AG04449 (cell line): ENCODE results near the gene POTEE.
"Not testable (repeated sequence)": the region's sequence is repeated elsewhere in the genome, so short reads cannot be mapped to it uniquely, and the experiment has no call there.

Source experiments
- CTCF ChIA-PET: fragments of 350-600 bp; formaldehyde crosslinking; extraction: SDS; loops from one replicate; lab custom pipeline; 2021; ENCODE audit warnings: antibody characterized with exemption; lab: Yijun Ruan, JAX
- POLR2A ChIA-PET: fragments of 400-600, 350-600 bp; formaldehyde crosslinking; extraction: SDS; loops from one replicate; lab custom pipeline; 2020; ENCODE audit warnings: antibody characterized with exemption, inconsistent platforms; lab: Yijun Ruan, JAX
- DNase-seq: peaks from one replicate; pipeline ENCODE4 v3.0.0-alpha.2; 2010; ENCODE audit warnings: low read depth, low spot score
- H3K4me3 ChIP-seq: 2 replicates; pipeline ENCODE4 v1.5.1; 2011; ENCODE audit warnings: low read depth, mild to moderate bottlenecking, control low read depth, low read length
- CTCF ChIP-seq: IDR thresholded peaks from one replicate; pipeline ENCODE4 v1.5.1; 2011; ENCODE audit warnings: mild to moderate bottlenecking, moderate library complexity, low read length, control low read depth, inconsistent platforms; ENCODE audit not compliant: insufficient read depth; ENCODE audit errors: missing control alignments

The POTEE gene

GRCh38 chr2:131209030-131209772 lies at the start of gene POTEE:
TSS of gene POTEE (plus strand) at chr2:131209536. CDS start at chr2:131218403, 8,867 bp downstream.
- H3K4me3 ChIP-seq, POLR2A ChIA-PET, DNase-seq, CTCF ChIA-PET: not testable (repeated sequence)

GRCh38 chr2:131165562-131165961 lies 43.8 kb upstream of the POTEE start:
- DNase-seq, H3K4me3 ChIP-seq, POLR2A ChIA-PET: not testable (repeated sequence)
- CTCF ChIA-PET = interaction anchor here (1.4 kb wide), 1 partner anchor 12 kb away, joined by 3 read pairs; no protein-coding TSS in a partner anchor

GRCh38 chr2:131168538-131168937 lies 40.8 kb upstream of the POTEE start:
- ChIA-PET POLR2A (no interaction called here), CTCF (interaction anchor here (1.4 kb wide), 1 partner anchor 15 kb away, joined by 5 read pairs; no protein-coding TSS in a partner anchor)
- no peak for TF ChIP-seq CTCF
- H3K4me3 ChIP-seq = no peak overlapping the region
- DNase-seq = no peak

- CTCF ChIA-PET, POLR2A ChIA-PET, H3K4me3 ChIP-seq, DNase-seq: not testable (repeated sequence)
Observed at GRCh38 chr2:131178050-131178449, 31.3 kb upstream of the POTEE start.

- CTCF ChIA-PET, POLR2A ChIA-PET, H3K4me3 ChIP-seq, DNase-seq: not testable (repeated sequence)
Observed at GRCh38 chr2:131178721-131179418, 30.5 kb upstream of the POTEE start.

- CTCF ChIA-PET, DNase-seq, H3K4me3 ChIP-seq, POLR2A ChIA-PET: not testable (repeated sequence)
Observed at GRCh38 chr2:131181451-131181850, 27.9 kb upstream of the POTEE start.

GRCh38 chr2:131193421-131193820 lies 15.9 kb upstream of the POTEE start:
- CTCF ChIA-PET = not testable (repeated sequence)

GRCh38 chr2:131196186-131196585 lies 13.2 kb upstream of the POTEE start:
- POLR2A ChIA-PET, DNase-seq, H3K4me3 ChIP-seq, CTCF ChIA-PET: not testable (repeated sequence)

More at GRCh38 chr2:131193421-131193820, 15.9 kb upstream of the POTEE start:
- DNase-seq, POLR2A ChIA-PET, H3K4me3 ChIP-seq: not testable (repeated sequence)

GRCh38 chr2:131201098-131201497 lies 8.2 kb upstream of the POTEE start:
- no peak for TF ChIP-seq CTCF
- DNase-seq = no peak
- ChIA-PET POLR2A (no interaction called here), CTCF (no interaction called here)
- no peak overlapping the region for H3K4me3 ChIP-seq

- DNase-seq, CTCF ChIA-PET, H3K4me3 ChIP-seq, POLR2A ChIA-PET: not testable (repeated sequence)
Observed at GRCh38 chr2:131207839-131208238, 1.5 kb upstream of the POTEE start.

GRCh38 chr2:131209773-131210104 lies 403 bp downstream of the POTEE start:
- DNase-seq, POLR2A ChIA-PET, CTCF ChIA-PET, H3K4me3 ChIP-seq: not testable (repeated sequence)

- DNase-seq, H3K4me3 ChIP-seq, POLR2A ChIA-PET, CTCF ChIA-PET: not testable (repeated sequence)
Observed at GRCh38 chr2:131210434-131211211, 1.3 kb downstream of the POTEE start.

- POLR2A ChIA-PET, CTCF ChIA-PET, H3K4me3 ChIP-seq, DNase-seq: not testable (repeated sequence)
Observed at GRCh38 chr2:131217238-131217986, 8.1 kb downstream of the POTEE start.
